ENCODE measurements around the gene CD99.

The CD99 gene

DNA sequence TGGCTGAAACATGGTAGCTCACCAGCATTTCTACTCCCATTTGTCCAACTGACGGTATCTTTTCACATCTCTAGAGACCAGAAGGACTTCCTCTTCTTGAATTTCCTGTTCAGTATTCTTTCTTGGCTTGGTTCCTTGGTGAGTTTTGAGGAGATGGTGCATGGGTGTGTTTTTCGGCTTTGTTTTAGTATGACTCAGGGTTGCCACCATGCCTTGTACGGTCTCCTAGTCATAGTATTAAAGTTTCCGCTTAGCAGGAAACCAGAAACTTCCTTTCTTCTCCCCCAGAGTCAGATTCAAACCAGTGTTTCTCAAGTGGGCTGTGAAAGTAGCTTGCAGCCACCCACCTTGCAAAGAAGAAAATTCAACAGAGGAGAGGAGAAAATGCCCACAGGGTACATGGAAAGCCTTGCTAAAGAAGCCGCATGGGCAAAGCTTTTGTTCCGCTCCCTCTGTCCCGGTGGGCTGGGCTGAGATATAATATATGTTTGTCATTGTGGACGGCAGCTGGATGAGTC lies 5.7 kb downstream of the CD99 start:
- DNase-seq = peak; percentile 40 to 63 (median 47)

DNA sequence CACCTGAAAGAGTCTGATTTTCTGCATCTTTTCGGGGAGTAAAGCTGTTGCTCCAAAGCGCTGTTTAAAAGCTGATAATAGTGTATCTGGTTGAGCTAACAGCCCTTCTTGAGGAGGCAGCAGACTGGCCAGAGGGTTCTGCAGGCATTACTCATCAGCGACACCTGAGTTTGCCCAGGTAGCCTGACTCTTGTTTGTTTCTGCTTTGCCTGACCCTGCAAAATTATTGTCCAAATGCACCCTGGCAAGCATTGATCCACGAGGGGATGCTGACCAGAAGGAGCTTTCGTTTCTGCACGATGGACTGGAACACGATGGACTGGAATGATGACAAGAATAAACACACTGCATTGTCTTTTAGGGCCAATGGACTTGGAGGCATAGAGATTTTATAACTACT lies 6.2 kb downstream of the CD99 start:
- DNase-seq (no peak), ATAC-seq (replicated peaks) (peak; percentile 12)
- H3K27me3 Mint-ChIP-seq = no peaks in the 10 kb centered on the region
- peak overlapping the region; percentile 92 to 96 for H3K27ac Mint-ChIP-seq
- H3K4me1 Mint-ChIP-seq (ENCODE audit: low read depth in 2 of 2) = peaks cover 93 to 95% of the 10 kb centered on the region in 2 donors
- H3K9me3 Mint-ChIP-seq = no peaks in the 10 kb centered on the region
- peak overlapping the region; percentile 73 to 98 for H3K4me3 Mint-ChIP-seq
- H3K36me3 Mint-ChIP-seq (ENCODE audit: insufficient read depth) = peaks cover 57% of the 10 kb centered on the region

More for the DNA sequence above, 5.7 kb downstream of the CD99 start:
- Mint-ChIP-seq H3K36me3 (ENCODE audit: insufficient read depth) (peaks cover 59% of the 10 kb centered on the region), H3K9me3 (no peaks in the 10 kb centered on the region), H3K4me3 (peak overlapping the region; percentile 73 to 98), H3K27me3 (no peaks in the 10 kb centered on the region), H3K4me1 (ENCODE audit: low read depth in 2 of 2) (peaks cover 92 to 93% of the 10 kb centered on the region in 2 donors), H3K27ac (peak overlapping the region; percentile 92 to 96)
- ATAC-seq (replicated peaks) = peak; percentile 81

DNA sequence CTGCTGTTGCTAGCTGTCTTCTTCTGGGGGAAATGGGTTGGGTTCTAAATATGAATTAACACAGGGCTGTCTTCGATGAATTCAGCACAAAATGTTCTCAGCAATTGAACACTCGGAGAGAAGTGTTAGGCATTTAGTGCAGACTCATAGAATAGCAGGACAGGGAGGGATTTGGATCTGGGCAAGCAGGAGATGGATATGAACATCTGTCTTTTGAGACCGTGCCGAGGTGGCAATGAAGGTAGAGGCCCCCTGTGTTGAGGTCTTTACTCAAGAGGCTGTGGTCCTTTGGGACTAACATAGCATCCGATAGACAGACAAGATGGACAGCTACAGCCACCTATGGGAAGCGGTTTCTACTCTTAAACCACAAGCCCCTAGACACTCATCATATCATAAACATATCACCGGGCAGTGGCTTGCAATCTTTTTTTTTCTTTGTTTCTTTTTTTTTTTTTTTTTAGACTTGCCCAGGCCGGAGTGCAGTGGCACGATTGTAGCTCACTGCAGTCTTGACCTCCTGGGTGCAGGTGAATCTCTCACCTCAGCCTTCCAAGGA lies 6.7 kb downstream of the CD99 start:
- Mint-ChIP-seq H3K4me1 (ENCODE audit: low read depth in 2 of 2) (peaks cover 89 to 95% of the 10 kb centered on the region in 2 donors), H3K36me3 (ENCODE audit: insufficient read depth) (peaks cover 53% of the 10 kb centered on the region), H3K27me3 (no peaks in the 10 kb centered on the region), H3K9me3 (no peaks in the 10 kb centered on the region), H3K27ac (peak overlapping the region; percentile 92 to 96), H3K4me3 (peak overlapping the region; percentile 73 to 98)
- ATAC-seq (replicated peaks) (no peak), DNase-seq (no peak)

DNA sequence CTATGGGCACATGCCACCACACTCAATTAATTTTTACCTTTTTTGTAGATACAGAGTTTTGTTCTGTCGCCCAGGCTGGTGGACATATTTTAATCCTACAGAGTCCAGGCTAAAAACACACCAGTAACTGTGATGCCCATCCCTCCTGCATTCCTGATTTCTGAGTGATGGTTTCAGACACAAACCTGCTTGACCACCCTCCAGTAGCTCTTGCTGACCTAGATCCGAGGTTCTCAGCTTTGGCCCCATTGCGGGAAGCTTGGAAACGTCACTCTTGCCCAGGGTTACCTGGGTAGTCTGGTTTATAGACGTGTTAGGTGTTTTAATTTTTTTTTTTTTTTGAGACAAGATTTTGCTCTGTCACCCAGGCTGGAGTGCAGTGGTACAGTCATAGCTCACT lies 7.5 kb downstream of the CD99 start:
- H3K9me3 Mint-ChIP-seq = no peaks in the 10 kb centered on the region
- peaks cover 86 to 95% of the 10 kb centered on the region in 2 donors for H3K4me1 Mint-ChIP-seq (ENCODE audit: low read depth in 2 of 2)
- H3K4me3 Mint-ChIP-seq = peak overlapping the region; percentile 73 to 98
- DNase-seq (no peak), ATAC-seq (replicated peaks) (no peak)
- peak overlapping the region; percentile 92 to 96 for H3K27ac Mint-ChIP-seq
- no peaks in the 10 kb centered on the region for H3K27me3 Mint-ChIP-seq
- peaks cover 50% of the 10 kb centered on the region for H3K36me3 Mint-ChIP-seq (ENCODE audit: insufficient read depth)

DNA sequence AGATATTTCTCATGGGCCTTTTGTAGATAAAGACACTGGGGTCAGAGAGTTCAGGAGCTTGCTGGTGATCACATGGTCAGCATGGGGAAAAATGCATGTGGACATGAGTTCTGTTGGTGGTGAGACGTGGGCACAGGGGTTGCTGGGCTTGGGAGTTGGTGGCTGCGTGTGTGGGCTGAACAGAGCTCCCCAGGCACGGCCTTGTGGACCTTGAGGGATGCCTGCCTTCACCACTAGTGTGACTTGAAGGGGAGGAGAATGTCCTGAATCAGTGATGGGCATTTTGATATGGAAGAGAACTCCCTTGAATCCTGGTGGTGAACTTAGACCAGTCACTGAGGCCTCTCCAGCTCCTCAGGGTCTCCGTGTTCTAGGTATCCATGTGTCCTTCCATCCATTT lies 8.9 kb downstream of the CD99 start:
- H3K27me3 Mint-ChIP-seq = no peaks in the 10 kb centered on the region
- DNase-seq (no peak), ATAC-seq (replicated peaks) (no peak)
- peaks cover 87 to 96% of the 10 kb centered on the region in 2 donors for H3K4me1 Mint-ChIP-seq (ENCODE audit: low read depth in 2 of 2)
- peak overlapping the region; percentile 85 to 96 for H3K27ac Mint-ChIP-seq
- H3K4me3 Mint-ChIP-seq = peak overlapping the region; percentile 73 to 98
- H3K9me3 Mint-ChIP-seq = no peaks in the 10 kb centered on the region
- peaks cover 51% of the 10 kb centered on the region for H3K36me3 Mint-ChIP-seq (ENCODE audit: insufficient read depth)

DNA sequence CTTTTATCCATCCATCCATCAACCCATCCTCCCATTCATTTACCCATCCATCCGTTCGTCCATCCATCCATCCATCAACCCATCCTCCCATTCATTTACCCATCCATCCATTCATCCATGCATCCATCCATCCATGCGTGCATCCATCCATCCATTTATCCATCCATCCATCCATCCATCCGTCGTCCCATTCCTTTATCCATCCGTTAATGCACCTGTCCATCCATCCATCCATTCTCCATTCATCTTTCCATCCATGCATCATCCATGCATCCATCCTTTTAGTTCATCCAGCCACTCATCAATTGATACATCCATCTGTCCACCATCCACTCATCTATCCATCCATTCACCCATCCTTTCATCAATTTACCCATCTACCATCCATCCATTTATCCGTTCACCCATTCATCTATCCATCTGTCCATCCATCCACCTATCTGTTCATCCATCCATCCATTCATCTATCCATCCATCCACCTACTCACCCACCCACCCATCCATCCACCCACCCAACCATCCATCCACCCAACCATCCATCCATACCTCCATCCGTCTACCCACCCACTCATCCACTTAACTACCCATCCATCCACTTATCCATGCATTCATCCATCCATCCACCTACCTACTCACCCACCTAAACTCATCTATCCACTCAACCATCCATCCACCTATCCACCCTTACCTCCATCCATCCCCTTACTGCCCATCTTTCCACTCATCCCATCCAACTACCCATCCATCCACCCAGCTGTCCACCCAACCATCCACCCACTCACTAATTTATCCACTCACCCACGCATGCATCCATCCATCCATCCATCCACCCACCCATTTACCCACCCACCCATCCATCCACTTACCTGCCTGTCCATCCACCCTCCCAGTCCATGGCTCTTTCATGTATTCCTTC lies 9.6 kb downstream of the CD99 start:
- no peak for ATAC-seq (replicated peaks)
- H3K4me1 Mint-ChIP-seq (ENCODE audit: low read depth in 2 of 2) = peaks cover 87 to 97% of the 10 kb centered on the region in 2 donors
- H3K4me3 Mint-ChIP-seq = peak overlapping the region; percentile 73 to 98
- peak overlapping the region; percentile 85 to 96 for H3K27ac Mint-ChIP-seq
- no peak for DNase-seq
- H3K9me3 Mint-ChIP-seq = no peaks in the 10 kb centered on the region
- H3K36me3 Mint-ChIP-seq (ENCODE audit: insufficient read depth) = peaks cover 50% of the 10 kb centered on the region
- no peaks in the 10 kb centered on the region for H3K27me3 Mint-ChIP-seq

DNA sequence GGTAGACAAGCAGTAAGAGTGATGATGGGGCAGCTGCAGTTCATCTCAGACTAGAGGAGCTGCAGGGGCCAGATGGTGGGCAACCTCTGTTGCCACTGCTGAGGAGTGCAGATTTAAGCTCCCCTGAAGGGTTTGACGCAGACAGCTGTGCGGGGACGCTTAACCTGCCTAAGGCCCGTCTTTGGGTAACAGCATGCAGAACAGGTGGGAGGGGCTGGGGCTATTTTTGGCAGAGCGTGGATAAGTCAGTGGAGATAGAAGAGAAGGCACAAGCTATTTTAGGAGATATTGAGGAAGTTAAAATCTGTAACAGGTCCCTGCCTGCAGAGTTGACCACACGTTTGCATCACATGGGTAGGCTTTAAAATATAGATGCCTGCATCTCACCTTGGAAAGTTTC lies 10.5 kb downstream of the CD99 start:
- Mint-ChIP-seq H3K36me3 (ENCODE audit: insufficient read depth) (peaks cover 43% of the 10 kb centered on the region), H3K4me3 (peak overlapping the region; percentile 52 to 73), H3K9me3 (no peaks in the 10 kb centered on the region), H3K4me1 (ENCODE audit: low read depth in 2 of 2) (peaks cover 78 to 87% of the 10 kb centered on the region in 2 donors), H3K27me3 (no peaks in the 10 kb centered on the region), H3K27ac (peak overlapping the region; percentile 85 to 96)
- DNase-seq (no peak), ATAC-seq (replicated peaks) (no peak)

DNA sequence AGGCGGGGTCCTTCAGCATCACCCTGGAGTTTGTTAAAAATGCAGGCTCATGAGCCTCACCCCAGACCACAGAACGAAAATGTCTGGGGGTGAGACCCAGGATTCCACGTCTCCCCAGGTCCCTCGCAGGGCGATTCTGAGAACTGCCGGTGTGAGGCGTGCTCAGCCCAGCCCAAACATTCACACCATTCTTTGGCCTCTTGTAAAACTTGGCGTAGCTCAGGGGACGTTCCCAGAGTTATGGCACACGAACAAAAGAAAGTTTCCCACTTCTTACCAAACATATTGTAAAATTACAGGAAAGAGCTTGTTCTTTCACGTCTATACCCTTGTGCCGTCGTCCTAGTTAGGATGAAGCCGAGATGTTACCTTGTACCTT lies 12.9 kb downstream of the CD99 start:
- H3K4me1 Mint-ChIP-seq (ENCODE audit: low read depth in 2 of 2) = peaks cover 76 to 86% of the 10 kb centered on the region in 2 donors
- peak overlapping the region; percentile 85 to 96 for H3K27ac Mint-ChIP-seq
- ATAC-seq (replicated peaks) = peak; percentile 18
- peaks cover 44% of the 10 kb centered on the region for H3K36me3 Mint-ChIP-seq (ENCODE audit: insufficient read depth)
- H3K27me3 Mint-ChIP-seq = no peaks in the 10 kb centered on the region
- no peaks in the 10 kb centered on the region for H3K9me3 Mint-ChIP-seq
- DNase-seq = no peak
- H3K4me3 Mint-ChIP-seq = peak overlapping the region; percentile 61 to 73

DNA sequence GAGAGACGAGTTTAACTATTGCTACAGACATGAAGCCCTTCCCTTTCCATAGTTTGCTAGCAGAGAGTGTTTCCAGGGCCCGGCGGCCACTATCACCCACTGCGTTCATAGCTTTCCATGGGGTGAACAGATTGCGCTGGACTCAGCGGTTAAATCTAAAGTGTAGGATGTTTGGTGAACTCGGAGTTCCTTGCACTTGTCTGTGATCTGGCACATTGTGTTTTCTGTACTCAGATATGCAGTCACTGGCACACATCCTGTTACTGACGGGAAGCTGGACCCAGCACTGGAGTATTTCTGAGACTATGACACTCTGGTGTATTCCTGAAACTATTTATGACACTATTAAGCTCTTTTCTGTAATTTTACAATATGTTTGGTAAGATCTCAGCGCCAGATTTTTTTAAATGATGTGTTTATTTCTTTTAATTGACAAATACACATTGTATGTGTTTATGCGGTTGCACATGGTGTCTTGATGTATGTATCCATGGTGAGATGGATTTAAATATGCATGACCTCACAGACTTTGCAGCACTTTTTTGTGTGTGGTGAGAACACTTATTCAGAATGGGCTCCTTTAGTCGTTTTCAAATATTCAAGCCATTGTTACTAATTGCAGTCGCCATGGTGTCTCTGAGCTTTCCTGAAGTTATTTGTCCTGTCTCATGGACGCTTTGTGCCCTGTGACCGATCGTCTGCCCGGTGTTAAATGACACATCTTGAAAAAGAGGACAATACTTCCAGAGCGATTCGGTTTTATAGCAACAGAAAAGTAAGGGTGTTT lies 14.1 kb downstream of the CD99 start:
- peaks cover 36% of the 10 kb centered on the region for H3K36me3 Mint-ChIP-seq (ENCODE audit: insufficient read depth)
- H3K4me1 Mint-ChIP-seq (ENCODE audit: low read depth in 2 of 2) = peaks cover 77 to 88% of the 10 kb centered on the region in 2 donors
- H3K27me3 Mint-ChIP-seq = no peaks in the 10 kb centered on the region
- H3K4me3 Mint-ChIP-seq = peak overlapping the region; percentile 61 to 73
- peak overlapping the region; percentile 94 to 96 for H3K27ac Mint-ChIP-seq
- ATAC-seq (replicated peaks) (no peak), DNase-seq (no peak)
- H3K9me3 Mint-ChIP-seq = no peaks in the 10 kb centered on the region

DNA sequence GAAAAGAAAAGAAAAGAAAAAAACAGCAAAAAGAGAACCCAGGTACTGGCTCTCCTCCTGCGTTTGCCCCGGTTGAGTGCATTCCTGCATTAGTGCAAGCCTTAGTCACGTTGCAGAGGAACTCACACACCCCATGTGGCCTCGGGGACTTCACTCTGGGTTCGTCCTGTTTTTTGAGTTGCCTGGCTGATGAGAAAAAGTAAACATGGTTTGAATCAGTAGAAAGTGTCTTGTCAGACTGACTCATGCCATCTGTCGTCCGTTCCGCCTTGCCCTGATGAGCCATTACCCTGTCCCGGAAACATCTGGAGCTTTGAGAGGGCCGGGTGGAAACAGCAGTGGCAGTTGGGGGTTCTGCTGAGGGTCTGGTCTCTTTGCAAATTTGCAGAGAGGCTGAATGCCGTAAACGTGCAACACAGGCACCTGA lies 16.3 kb downstream of the CD99 start:
- Mint-ChIP-seq H3K4me1 (ENCODE audit: low read depth in 2 of 2) (peaks cover 63 to 83% of the 10 kb centered on the region in 2 donors), H3K27me3 (no peaks in the 10 kb centered on the region), H3K27ac (peak overlapping the region; percentile 94 to 96), H3K36me3 (ENCODE audit: insufficient read depth) (peaks cover 42% of the 10 kb centered on the region), H3K9me3 (no peaks in the 10 kb centered on the region), H3K4me3 (peak overlapping the region; percentile 73 to 79)
- DNase-seq = peak; percentile 47 to 53 (median 50)
- ATAC-seq (replicated peaks) = peak; percentile 69

DNA sequence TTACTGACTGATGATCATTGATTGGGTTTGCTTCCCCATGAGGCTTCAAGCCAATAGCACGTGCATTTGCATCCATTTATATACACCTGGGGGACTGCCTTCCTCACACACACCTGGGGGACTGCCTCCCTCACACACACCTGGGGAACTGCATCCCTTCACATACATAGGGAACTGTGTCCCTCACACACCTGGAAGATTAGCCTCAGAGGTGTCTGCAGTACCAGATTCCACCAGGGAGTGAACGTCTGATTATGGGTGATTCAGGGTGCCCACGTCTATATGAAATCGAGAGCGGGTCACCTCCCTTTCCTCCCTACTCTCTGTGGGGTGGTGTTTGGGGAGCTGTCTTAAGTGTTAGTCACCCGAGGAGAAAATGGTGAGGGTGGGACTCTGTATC lies 16.9 kb downstream of the CD99 start:
- peaks cover 60 to 76% of the 10 kb centered on the region in 2 donors for H3K4me1 Mint-ChIP-seq (ENCODE audit: low read depth in 2 of 2)
- DNase-seq = no peak
- no peaks in the 10 kb centered on the region for H3K27me3 Mint-ChIP-seq
- ATAC-seq (replicated peaks) = no peak
- peaks cover 42% of the 10 kb centered on the region for H3K36me3 Mint-ChIP-seq (ENCODE audit: insufficient read depth)
- peak overlapping the region; percentile 94 to 96 for H3K27ac Mint-ChIP-seq
- peak overlapping the region; percentile 73 to 79 for H3K4me3 Mint-ChIP-seq
- H3K9me3 Mint-ChIP-seq = no peaks in the 10 kb centered on the region

DNA sequence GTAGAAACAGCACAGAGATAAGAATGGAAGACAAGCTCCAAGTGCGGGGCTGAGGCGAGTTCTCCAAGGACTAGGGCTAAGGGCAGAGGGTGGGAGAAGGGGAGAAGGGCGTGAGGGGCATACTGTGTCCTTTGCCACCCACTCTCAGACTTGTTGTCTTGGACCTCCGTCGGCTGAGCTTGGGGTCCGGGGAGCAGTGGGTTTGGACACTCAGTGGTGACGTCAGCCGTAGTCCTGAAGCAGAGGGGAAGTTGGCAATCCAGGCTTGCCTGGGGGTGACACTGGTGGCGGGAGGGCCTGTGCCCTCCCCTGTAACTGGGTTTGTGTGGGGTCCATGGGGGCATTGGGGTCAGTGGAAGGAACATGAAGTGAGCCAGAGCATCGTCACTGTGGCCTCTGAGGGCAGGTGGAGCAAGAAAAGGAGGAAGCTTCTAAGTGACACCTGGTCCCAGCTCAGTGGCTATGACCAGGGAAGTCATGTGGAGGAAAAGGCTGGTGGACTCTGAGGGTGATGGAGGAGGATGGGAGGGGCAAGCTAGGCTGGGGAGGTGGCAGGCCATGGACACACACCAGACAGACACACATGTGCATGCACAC lies 17.6 kb downstream of the CD99 start:
- peak overlapping the region; percentile 73 to 79 for H3K4me3 Mint-ChIP-seq
- no peaks in the 10 kb centered on the region for H3K9me3 Mint-ChIP-seq
- H3K27ac Mint-ChIP-seq = peak overlapping the region; percentile 94 to 96
- peaks cover 44% of the 10 kb centered on the region for H3K36me3 Mint-ChIP-seq (ENCODE audit: insufficient read depth)
- ATAC-seq (replicated peaks) (no peak), DNase-seq (no peak)
- no peaks in the 10 kb centered on the region for H3K27me3 Mint-ChIP-seq
- peaks cover 58 to 70% of the 10 kb centered on the region in 2 donors for H3K4me1 Mint-ChIP-seq (ENCODE audit: low read depth in 2 of 2)

DNA sequence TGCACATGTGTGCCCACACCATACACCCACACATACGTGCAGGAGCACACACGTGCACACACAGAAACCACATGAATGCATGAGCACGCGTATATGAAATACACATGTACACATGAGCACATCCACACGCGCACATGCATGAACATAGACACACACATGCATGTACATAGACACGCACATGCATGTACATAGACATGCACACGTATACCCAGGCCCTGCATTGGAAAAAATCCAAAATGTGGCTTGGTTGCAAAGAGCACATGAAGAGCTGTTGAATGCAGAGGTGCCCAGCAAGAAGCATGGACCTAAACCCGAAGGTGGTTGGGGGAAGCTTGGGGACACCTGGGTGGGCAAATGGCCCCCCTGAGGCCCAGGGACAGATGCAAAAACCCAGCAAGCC lies 18.5 kb downstream of the CD99 start:
- ATAC-seq (replicated peaks) (no peak), DNase-seq (no peak)
- Mint-ChIP-seq H3K36me3 (ENCODE audit: insufficient read depth) (peaks cover 40% of the 10 kb centered on the region), H3K9me3 (no peaks in the 10 kb centered on the region), H3K4me1 (ENCODE audit: low read depth in 2 of 2) (peaks cover 52 to 66% of the 10 kb centered on the region in 2 donors), H3K27me3 (no peaks in the 10 kb centered on the region), H3K27ac (peak overlapping the region; percentile 92 to 94), H3K4me3 (peak overlapping the region; percentile 79 to 80)

Data from effector memory CD8-positive, alpha-beta T cell (primary cell).